Astrocyte of the spinal cord (primary cell): Measurements from ENCODE around the gene NEK4.

Source experiments
- DNase-seq: peaks from one replicate; pipeline ENCODE4 v3.0.0; 2011; ENCODE audit warnings: low read depth, low spot score
- H3K4me3 ChIP-seq: 2 replicates; pipeline ENCODE4 v1.5.1; 2011; ENCODE audit warnings: low read depth, mild to moderate bottlenecking, low read length, moderate library complexity
- in situ Hi-C: cut with HindIII; loops from 2 replicates; pipeline ENCODE4 v1.10.0; 2017; ENCODE audit warnings: low sequenced_read_pairs
- TF ChIP-seq, protein P1 (sequence below): IDR thresholded peaks from 2 replicates; pipeline ENCODE4 v1.5.1; 2012; ENCODE audit warnings: low read depth, mild to moderate bottlenecking, low read length, inconsistent platforms

The NEK4 gene

GRCh38 chr3:52763466-52763865, 7.3 kb downstream of the NEK4 start:
- no peak for DNase-seq
- in situ Hi-C loops = no loop called here
- no peak overlapping the region for H3K4me3 ChIP-seq
- TF ChIP-seq, protein P1, sequence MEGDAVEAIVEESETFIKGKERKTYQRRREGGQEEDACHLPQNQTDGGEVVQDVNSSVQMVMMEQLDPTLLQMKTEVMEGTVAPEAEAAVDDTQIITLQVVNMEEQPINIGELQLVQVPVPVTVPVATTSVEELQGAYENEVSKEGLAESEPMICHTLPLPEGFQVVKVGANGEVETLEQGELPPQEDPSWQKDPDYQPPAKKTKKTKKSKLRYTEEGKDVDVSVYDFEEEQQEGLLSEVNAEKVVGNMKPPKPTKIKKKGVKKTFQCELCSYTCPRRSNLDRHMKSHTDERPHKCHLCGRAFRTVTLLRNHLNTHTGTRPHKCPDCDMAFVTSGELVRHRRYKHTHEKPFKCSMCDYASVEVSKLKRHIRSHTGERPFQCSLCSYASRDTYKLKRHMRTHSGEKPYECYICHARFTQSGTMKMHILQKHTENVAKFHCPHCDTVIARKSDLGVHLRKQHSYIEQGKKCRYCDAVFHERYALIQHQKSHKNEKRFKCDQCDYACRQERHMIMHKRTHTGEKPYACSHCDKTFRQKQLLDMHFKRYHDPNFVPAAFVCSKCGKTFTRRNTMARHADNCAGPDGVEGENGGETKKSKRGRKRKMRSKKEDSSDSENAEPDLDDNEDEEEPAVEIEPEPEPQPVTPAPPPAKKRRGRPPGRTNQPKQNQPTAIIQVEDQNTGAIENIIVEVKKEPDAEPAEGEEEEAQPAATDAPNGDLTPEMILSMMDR = no peak

DNA sequence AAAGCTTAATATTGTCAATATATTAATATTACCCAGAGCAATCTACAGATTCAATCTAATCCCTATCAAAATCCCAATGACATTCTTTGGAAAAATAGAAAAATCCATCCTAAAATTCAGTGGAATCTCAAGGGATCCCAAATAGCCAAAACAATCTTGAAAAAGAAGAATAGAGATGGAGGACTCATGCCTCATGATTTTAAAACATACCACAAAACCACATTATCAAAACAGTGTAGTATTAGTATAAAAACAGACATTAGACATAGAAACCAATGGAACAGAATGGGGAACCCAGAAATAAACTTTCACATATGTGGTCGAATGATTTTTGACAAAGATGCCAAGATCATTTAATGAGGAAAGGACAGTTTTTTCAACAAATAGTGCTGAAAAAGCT, 14.6 kb downstream of the NEK4 start:
- TF ChIP-seq, protein P1 = no peak
- in situ Hi-C loops = no loop called here
- DNase-seq = no peak
- H3K4me3 ChIP-seq = no peak overlapping the region

DNA sequence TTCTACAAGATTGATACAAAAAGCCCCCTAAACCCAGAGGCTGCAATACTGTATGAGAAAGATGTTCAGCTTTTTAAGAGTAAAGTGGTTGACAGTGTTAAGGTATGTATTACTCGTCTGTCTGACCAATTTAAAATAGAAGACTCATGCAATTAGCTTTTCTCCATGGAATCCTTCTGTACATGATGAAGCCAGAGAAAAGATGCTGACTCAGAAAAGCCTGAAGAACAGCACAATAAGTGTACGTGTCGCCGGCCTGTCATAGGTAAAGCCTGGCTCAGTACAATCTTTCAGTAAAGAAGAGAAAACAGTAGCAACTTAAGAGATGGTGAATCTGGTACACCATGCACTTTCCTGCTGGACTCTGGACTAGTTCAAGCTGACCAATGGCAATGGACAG, 16.4 kb downstream of the NEK4 start:
- H3K4me3 ChIP-seq = no peak overlapping the region
- no peak for DNase-seq
- TF ChIP-seq, protein P1 = no peak
- in situ Hi-C loops = no loop called here

DNA sequence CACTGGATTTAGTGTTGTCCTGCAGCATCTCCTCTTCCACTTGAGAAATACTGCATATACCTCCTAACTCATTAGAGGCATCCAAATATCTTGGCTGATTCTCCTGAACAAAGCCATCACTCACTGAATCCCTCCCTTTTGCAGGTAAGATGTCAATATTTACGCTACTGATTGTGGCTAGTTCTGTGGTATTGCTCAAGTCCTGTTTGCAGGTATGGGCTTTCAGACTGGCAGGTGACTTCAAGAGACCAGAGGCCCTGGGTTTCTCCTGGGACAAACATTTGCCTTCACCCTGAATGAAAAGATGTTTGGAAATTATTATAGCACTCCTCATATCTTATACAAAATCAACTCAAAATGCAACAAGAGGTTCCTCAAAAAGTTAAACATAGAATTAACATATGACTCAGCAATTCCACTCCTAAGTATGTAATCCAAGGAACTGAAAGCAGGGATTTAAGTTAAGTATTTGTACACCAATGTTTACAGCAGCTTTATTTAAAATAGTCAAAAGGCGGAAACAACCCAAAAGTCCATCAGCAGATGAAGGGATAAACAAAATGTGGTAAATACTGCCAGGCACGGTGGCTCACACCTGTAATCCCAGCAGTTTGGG, 18.6 kb downstream of the NEK4 start:
- in situ Hi-C loops = no loop called here
- TF ChIP-seq, protein P1 = no peak
- no peak for DNase-seq
- H3K4me3 ChIP-seq = no peak overlapping the region

DNA sequence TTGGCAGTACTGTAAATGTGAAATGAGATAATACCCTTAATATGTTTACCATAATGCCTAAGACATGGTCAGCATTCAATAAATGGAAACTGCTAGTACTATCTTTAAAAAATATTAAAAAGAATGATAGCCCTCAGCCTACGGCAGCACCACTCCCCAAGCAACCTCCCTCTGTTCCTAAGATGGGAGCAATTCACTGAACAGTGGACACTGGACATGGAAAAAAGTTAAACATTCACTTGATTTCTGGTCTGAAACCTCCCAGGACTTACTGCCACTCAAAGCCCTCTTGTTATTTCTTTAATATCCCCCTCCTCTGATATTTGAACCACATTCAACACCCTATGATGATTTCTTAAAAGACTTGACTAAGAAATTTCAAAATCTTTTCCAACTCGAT, 27.0 kb downstream of the NEK4 start:
- DNase-seq = no peak
- TF ChIP-seq, protein P1 = no peak
- in situ Hi-C loops = no loop called here
- no peak overlapping the region for H3K4me3 ChIP-seq

DNA sequence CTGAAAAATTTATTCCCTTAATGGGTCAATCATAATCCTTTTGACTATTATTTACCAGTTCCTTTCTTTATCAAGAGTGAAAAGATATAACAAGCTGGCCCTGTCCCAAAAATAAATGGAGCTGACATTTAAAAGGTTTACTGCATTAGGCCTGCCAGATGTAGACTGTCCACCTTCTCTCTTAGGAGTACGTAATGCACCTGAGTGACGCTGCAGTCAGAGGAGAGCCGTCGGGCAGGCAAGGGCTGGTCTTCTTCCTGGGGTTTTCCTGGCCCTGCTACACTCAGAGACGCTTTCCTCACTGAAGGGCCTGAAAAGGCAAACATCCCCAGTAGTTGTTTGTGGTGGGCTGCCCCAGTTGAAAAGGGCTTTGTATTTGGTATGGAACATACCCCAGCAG, 27.6 kb downstream of the NEK4 start:
- H3K4me3 ChIP-seq = no peak overlapping the region
- no peak for DNase-seq
- in situ Hi-C loops = no loop called here
- TF ChIP-seq, protein P1 = no peak
